SU-DHL-6 (cell line): ENCODE measurements around the gene NPAT.

Experiments
- H2AFZ ChIP-seq: fragments of 200-600 bp; sonication (generic); 2 replicates; pipeline ENCODE4 v1.6.1; 2014; ENCODE audit warnings: low read depth, mild to moderate bottlenecking, moderate library complexity, mixed read lengths, antibody characterized with exemption, low read length; ENCODE audit not compliant: severe bottlenecking
- H3F3A ChIP-seq: fragments of 200-600 bp; shearing (Covaris generic); 2 replicates; pipeline ENCODE4 v1.6.0; 2016; ENCODE audit warnings: antibody characterized with exemption, mild to moderate bottlenecking; ENCODE audit not compliant: insufficient read depth
- H3K27ac ChIP-seq: fragments of 200-600 bp; sonication (generic); 2 replicates; pipeline ENCODE4 v1.5.1; 2016; ENCODE audit warnings: low read depth, mild to moderate bottlenecking, low read length, moderate library complexity, mixed read lengths
- H3K27me3 ChIP-seq: fragments of 200-600 bp; sonication (generic), shearing (Covaris generic); 2 replicates; pipeline ENCODE4 v1.6.0; 2014; ENCODE audit warnings: mild to moderate bottlenecking, low read length
- H3K36me3 ChIP-seq: fragments of 200-600 bp; sonication (generic); 2 replicates; pipeline ENCODE4 v1.6.1; 2014; ENCODE audit warnings: mild to moderate bottlenecking, low read length, mixed read lengths
- H3K4me2 ChIP-seq: fragments of 300-600, 200-600 bp; shearing (Covaris generic), sonication (generic); 2 replicates; pipeline ENCODE4 v1.6.0; 2014; ENCODE audit warnings: low read length, low read depth, mild to moderate bottlenecking; ENCODE audit not compliant: poor library complexity, severe bottlenecking
- H3K4me3 ChIP-seq: fragments of 200-600 bp; sonication (generic); 2 replicates; pipeline ENCODE4 v1.5.1; 2014; ENCODE audit warnings: antibody characterized with exemption, low read length, mild to moderate bottlenecking, mixed read lengths; ENCODE audit not compliant: insufficient read depth, poor library complexity, severe bottlenecking
- H3K79me2 ChIP-seq: fragments of 200-600 bp; sonication (generic); 2 replicates; pipeline ENCODE4 v1.6.1; 2014; ENCODE audit warnings: mild to moderate bottlenecking, low read length, moderate library complexity; ENCODE audit not compliant: insufficient read depth
- H3K9ac ChIP-seq: fragments of 200-600 bp; sonication (generic); 2 replicates; pipeline ENCODE4 v1.7.0; 2014; ENCODE audit warnings: mild to moderate bottlenecking, low read length
- H3K9me2 ChIP-seq: fragments of 200-600 bp; sonication (generic); replicated peaks from 2 replicates; pipeline ENCODE4 v1.6.1; 2014; ENCODE audit warnings: low read length; ENCODE audit not compliant: insufficient read depth
- H3K9me3 ChIP-seq: fragments of 200-600 bp; sonication (generic); 2 replicates; pipeline ENCODE4 v1.6.1; 2014; ENCODE audit warnings: low read length, mixed read lengths; ENCODE audit not compliant: insufficient read depth
- H4K20me1 ChIP-seq: fragments of 200-600 bp; sonication (generic); 2 replicates; pipeline ENCODE4 v1.6.1; 2014; ENCODE audit warnings: low read depth, mild to moderate bottlenecking, antibody characterized with exemption, low read length, moderate library complexity, mixed read lengths
- EZH2phosphoT487 ChIP-seq: fragments of 200-600 bp; sonication (generic), shearing (Covaris generic); conservative IDR thresholded peaks from 2 replicates; pipeline ENCODE4 v1.6.1; 2018; ENCODE audit warnings: mild to moderate bottlenecking, antibody characterized with exemption, low read length, moderate library complexity, mixed read lengths
- TF ChIP-seq, protein P1 (sequence below): fragments of 200-600 bp; sonication (generic); IDR thresholded peaks from one replicate; pipeline ENCODE4 v1.5.1; 2017; ENCODE audit warnings: antibody characterized with exemption, mild to moderate bottlenecking, low read length, moderate library complexity; ENCODE audit not compliant: insufficient read depth, poor library complexity, severe bottlenecking

NPAT gene

DNA sequence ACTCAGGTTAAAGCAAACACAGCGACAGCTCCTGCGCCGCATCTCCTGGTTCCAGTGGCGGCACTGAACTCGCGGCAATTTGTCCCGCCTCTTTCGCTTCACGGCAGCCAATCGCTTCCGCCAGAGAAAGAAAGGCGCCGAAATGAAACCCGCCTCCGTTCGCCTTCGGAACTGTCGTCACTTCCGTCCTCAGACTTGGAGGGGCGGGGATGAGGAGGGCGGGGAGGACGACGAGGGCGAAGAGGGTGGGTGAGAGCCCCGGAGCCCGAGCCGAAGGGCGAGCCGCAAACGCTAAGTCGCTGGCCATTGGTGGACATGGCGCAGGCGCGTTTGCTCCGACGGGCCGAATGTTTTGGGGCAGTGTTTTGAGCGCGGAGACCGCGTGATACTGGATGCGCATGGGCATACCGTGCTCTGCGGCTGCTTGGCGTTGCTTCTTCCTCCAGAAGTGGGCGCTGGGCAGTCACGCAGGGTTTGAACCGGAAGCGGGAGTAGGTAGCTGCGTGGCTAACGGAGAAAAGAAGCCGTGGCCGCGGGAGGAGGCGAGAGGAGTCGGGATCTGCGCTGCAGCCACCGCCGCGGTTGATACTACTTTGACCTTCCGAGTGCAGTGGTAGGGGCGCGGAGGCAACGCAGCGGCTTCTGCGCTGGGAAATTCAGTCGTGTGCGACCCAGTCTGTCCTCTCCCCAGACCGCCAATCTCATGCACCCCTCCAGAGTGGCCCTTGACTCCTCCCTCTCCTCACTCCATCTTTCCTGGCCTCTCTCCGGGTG, at the start of gene NPAT, which contains the start of gene ATM:
Gene NPAT, minus strand, starts transcription at position 65 of the 774 bp plus-strand sequence. CDS start 102 bp downstream, outside the sequence.
Gene ATM, plus strand, starts transcription at position 494 of the 774 bp plus-strand sequence. CDS start 4,558 bp downstream, outside the sequence.
- Histone ChIP-seq H3K27me3 (no peaks in the 10 kb centered on the region), H3K4me3 (peak within 1 kb of the TSS; percentile 93), H3K9ac (peak within 1 kb of the TSS; percentile 94), H3K79me2 (peaks cover 86% of the 10 kb centered on the region), H3F3A (peaks cover 46% of the 10 kb centered on the region), H3K36me3 (peaks cover 10% of the 10 kb centered on the region; the same call in 1 of the 2 replicates), H2AFZ (peak within 1 kb of the TSS; percentile 34), H3K27ac (peak within 1 kb of the TSS; percentile 93), H3K9me2 (no peaks in the 10 kb centered on the region), H3K4me2 (peak within 1 kb of the TSS; percentile 90), H4K20me1 (peaks cover 29% of the 10 kb centered on the region), H3K9me3 (no peaks in the 10 kb centered on the region)
- TF ChIP-seq, protein P1, sequence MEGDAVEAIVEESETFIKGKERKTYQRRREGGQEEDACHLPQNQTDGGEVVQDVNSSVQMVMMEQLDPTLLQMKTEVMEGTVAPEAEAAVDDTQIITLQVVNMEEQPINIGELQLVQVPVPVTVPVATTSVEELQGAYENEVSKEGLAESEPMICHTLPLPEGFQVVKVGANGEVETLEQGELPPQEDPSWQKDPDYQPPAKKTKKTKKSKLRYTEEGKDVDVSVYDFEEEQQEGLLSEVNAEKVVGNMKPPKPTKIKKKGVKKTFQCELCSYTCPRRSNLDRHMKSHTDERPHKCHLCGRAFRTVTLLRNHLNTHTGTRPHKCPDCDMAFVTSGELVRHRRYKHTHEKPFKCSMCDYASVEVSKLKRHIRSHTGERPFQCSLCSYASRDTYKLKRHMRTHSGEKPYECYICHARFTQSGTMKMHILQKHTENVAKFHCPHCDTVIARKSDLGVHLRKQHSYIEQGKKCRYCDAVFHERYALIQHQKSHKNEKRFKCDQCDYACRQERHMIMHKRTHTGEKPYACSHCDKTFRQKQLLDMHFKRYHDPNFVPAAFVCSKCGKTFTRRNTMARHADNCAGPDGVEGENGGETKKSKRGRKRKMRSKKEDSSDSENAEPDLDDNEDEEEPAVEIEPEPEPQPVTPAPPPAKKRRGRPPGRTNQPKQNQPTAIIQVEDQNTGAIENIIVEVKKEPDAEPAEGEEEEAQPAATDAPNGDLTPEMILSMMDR, result peak; percentile 47
- no peak for TF ChIP-seq EZH2phosphoT487

GRCh38 chr11:108269583-108269982, 47.1 kb upstream of the NPAT start:
- Histone ChIP-seq H3K27me3 (no peaks in the 10 kb centered on the region), H3K36me3 (peaks cover 41% of the 10 kb centered on the region), H3K4me3 (no peak overlapping the region), H4K20me1 (0 out of 2 replicates have a peak, but pooled peaks cover 3% of the 10 kb centered on the region), H3K9ac (no peak overlapping the region), H3K27ac (no peak overlapping the region), H3F3A (peaks cover 6% of the 10 kb centered on the region; the same call in 1 of the 2 replicates), H3K4me2 (no peak overlapping the region), H3K9me3 (no peaks in the 10 kb centered on the region), H3K9me2 (no peaks in the 10 kb centered on the region), H2AFZ (no peak overlapping the region), H3K79me2 (no peaks in the 10 kb centered on the region)
- TF ChIP-seq, protein P1, result no peak
- TF ChIP-seq EZH2phosphoT487, result no peak

DNA sequence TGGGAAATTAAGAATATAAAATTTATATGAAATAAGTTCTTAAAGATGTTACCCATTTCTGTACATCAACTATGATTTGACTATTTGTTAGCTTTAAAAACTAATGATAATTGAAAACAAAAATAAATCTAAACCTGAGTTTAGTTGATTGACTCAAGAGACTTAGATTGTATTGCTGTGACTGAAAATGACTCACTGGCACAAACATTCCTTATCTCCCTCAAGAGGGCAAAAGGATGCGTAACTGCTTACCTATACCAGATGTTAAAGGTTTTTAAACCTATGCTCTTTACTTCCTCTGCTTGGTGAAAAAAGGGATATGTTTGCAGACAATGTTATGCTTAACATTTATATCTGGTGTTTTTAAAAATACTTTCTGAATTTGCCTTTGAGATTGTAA, 30.7 kb upstream of the NPAT start:
- TF ChIP-seq, protein P1, result no peak
- no peak for TF ChIP-seq EZH2phosphoT487
- no peaks in the 10 kb centered on the region for H3K27me3 ChIP-seq
- no peak overlapping the region for H3K4me3 ChIP-seq
- H3K4me2 ChIP-seq, result no peak overlapping the region
- peaks cover 76% of the 10 kb centered on the region for H3K36me3 ChIP-seq
- no peaks in the 10 kb centered on the region for H3K9me3 ChIP-seq
- H3K9ac ChIP-seq, result no peak overlapping the region
- no peak overlapping the region for H2AFZ ChIP-seq
- no peaks in the 10 kb centered on the region for H3K9me2 ChIP-seq
- H3F3A ChIP-seq, result 0 out of 2 replicates have a peak, but pooled peaks cover 3% of the 10 kb centered on the region
- H4K20me1 ChIP-seq, result no peaks in the 10 kb centered on the region
- no peak overlapping the region for H3K27ac ChIP-seq
- no peaks in the 10 kb centered on the region for H3K79me2 ChIP-seq
